ENCODE results near the gene ACIN1. TPM values are rescaled to one million over a fixed set of nuclear protein-coding genes. Genes with fewer than 3 reads are reported as not detected.

The ACIN1 gene
- total and polyA plus RNA-seq, 12 donors = 73.1 to 431 (median 133) TPM

GRCh38 chr14:23056145-23056955 is 38.6 kb downstream of the ACIN1 start:
- no peak for TF ChIP-seq POLR2A (IDR thresholded peaks at IDR 0.05)
- TF ChIP-seq, protein P1, sequence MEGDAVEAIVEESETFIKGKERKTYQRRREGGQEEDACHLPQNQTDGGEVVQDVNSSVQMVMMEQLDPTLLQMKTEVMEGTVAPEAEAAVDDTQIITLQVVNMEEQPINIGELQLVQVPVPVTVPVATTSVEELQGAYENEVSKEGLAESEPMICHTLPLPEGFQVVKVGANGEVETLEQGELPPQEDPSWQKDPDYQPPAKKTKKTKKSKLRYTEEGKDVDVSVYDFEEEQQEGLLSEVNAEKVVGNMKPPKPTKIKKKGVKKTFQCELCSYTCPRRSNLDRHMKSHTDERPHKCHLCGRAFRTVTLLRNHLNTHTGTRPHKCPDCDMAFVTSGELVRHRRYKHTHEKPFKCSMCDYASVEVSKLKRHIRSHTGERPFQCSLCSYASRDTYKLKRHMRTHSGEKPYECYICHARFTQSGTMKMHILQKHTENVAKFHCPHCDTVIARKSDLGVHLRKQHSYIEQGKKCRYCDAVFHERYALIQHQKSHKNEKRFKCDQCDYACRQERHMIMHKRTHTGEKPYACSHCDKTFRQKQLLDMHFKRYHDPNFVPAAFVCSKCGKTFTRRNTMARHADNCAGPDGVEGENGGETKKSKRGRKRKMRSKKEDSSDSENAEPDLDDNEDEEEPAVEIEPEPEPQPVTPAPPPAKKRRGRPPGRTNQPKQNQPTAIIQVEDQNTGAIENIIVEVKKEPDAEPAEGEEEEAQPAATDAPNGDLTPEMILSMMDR (IDR thresholded peaks at IDR 0.05) = peak; percentile 46 to 60 (median 58)
- WGBS, 4 donors = 6 to 8% (median 7%) methylated on average over 16 to 17 of the region's 17 CpGs
- peak overlapping the region in 1 of 4 donors; percentile 90 for H3K4me3 ChIP-seq
- peak overlapping the region in 1 of 5 donors; percentile 14 for H3K27ac ChIP-seq
- peaks cover 0 to 29% of the 10 kb centered on the region in 2 donors for H3K36me3 ChIP-seq (replicated peaks in 1 of 2)
- H3K4me1 ChIP-seq (replicated peaks in 1 of 2) = peaks cover 9 to 14% of the 10 kb centered on the region in 2 donors
- H3K27me3 ChIP-seq = no peaks in the 10 kb centered on the region
- intact Hi-C loops (cut with DNase I) = loop anchor here (5.0 kb wide), 1 partner anchor 69 kb away; no protein-coding TSS in a partner anchor
- peak; percentile 55 to 79 (median 71) for DNase-seq
- no peaks in the 10 kb centered on the region for H3K9me3 ChIP-seq (replicated peaks in 1 of 3)

GRCh38 chr14:23055621-23056144 is 39.3 kb downstream of the ACIN1 start:
- DNase-seq = peak in 6 of 7 donors; percentile 44 to 63 (median 59)
- Histone ChIP-seq H3K27me3 (no peaks in the 10 kb centered on the region), H3K4me3 (no peak overlapping the region), H3K9me3 (replicated peaks in 1 of 3) (no peaks in the 10 kb centered on the region), H3K27ac (no peak overlapping the region), H3K4me1 (replicated peaks in 1 of 2) (peaks cover 8 to 14% of the 10 kb centered on the region in 2 donors), H3K36me3 (replicated peaks in 1 of 2) (peaks cover 0 to 22% of the 10 kb centered on the region in 2 donors)
- WGBS, 4 donors = 67 to 88% (median 74%) methylated on average over 1 to 6 of the region's 6 CpGs
- TF ChIP-seq POLR2A (IDR thresholded peaks at IDR 0.05) = no peak
- TF ChIP-seq, protein P1 (IDR thresholded peaks at IDR 0.05) = no peak
- intact Hi-C loops (cut with DNase I) = loop anchor here (5.0 kb wide), 1 partner anchor 68 kb away; no protein-coding TSS in a partner anchor

- 96 to 99% (median 98%) methylated on average over 12 of the region's 12 CpGs for WGBS, 4 donors
- intact Hi-C loops (cut with DNase I) = loop anchor here (5.0 kb wide), 1 partner anchor 68 kb away; no protein-coding TSS in a partner anchor
- H3K36me3 ChIP-seq (replicated peaks in 1 of 2) = peaks cover 0 to 17% of the 10 kb centered on the region in 2 donors
- no peaks in the 10 kb centered on the region for H3K27me3 ChIP-seq
- no peak overlapping the region for H3K4me3 ChIP-seq
- no peak for DNase-seq
- TF ChIP-seq, protein P1 (IDR thresholded peaks at IDR 0.05) = no peak
- TF ChIP-seq POLR2A (IDR thresholded peaks at IDR 0.05) = no peak
- H3K9me3 ChIP-seq (replicated peaks in 1 of 3) = no peaks in the 10 kb centered on the region
- H3K4me1 ChIP-seq (replicated peaks in 1 of 2) = peaks cover 8 to 14% of the 10 kb centered on the region in 2 donors
- no peak overlapping the region for H3K27ac ChIP-seq
Observed at GRCh38 chr14:23055147-23055550, 39.8 kb downstream of the ACIN1 start.

DNA sequence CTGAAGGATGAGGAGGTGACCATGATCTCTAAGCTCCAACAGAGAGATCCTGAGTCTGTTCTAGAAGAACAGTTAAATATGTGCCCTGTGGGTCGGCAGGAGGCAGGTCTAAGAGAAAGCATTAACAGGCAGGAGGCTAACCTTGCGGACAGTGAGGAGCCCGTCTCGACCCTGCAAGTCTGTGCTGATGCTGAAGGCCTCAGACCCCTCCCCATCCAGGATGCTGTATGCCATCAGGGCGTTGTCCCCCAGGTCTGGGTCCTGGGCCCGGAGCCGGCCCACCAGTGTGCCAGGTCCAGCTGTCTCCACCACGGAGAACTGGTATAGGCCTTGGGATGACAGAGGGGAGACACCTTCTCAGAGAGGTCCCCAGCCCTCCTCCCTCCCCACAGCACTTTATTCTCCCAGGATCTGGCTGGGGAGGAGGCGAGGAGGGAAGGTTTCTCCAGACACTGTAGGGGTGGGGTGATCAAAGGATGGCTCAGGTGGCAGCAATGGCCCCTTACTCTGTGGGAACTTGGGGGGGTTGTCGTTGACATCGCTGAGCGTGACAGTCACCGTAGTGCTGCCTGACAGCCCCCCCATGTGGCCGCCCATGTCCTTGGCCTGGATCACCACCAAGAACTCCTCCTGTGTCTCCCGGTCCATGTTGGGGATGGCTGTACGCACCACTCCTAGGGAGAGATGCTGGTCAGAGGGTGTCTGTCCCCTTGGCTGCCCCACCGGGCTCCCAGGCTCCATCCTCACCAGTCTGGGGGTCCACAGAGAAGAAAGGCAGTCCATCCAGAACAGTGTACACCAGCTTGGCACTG is 40.7 kb downstream of the ACIN1 start:
- 83 to 100% (median 87%) methylated on average over 9 to 17 of the region's 17 CpGs for WGBS, 4 donors
- TF ChIP-seq, protein P1 (IDR thresholded peaks at IDR 0.05) = peak in 1 of 6 experiments; percentile 12
- TF ChIP-seq POLR2A (IDR thresholded peaks at IDR 0.05) = no peak
- no peaks in the 10 kb centered on the region for H3K27me3 ChIP-seq
- intact Hi-C loops (cut with DNase I) = no loop called here
- peaks cover 8 to 14% of the 10 kb centered on the region in 2 donors for H3K4me1 ChIP-seq (replicated peaks in 1 of 2)
- H3K36me3 ChIP-seq (replicated peaks in 1 of 2) = peaks cover 0 to 7% of the 10 kb centered on the region in 2 donors
- no peak overlapping the region for H3K27ac ChIP-seq
- no peak for DNase-seq
- H3K4me3 ChIP-seq = no peak overlapping the region
- H3K9me3 ChIP-seq (replicated peaks in 1 of 3) = no peaks in the 10 kb centered on the region
